Measurements from ENCODE around the gene DIRAS3.
A peak's percentile ranks its signal among the peaks of the same experiment; 100 is the strongest.
"Not testable (repeated sequence)": the region's sequence is repeated elsewhere in the genome, so short reads cannot be mapped to it uniquely, and the experiment has no call there.

DIRAS3 gene, protein sequence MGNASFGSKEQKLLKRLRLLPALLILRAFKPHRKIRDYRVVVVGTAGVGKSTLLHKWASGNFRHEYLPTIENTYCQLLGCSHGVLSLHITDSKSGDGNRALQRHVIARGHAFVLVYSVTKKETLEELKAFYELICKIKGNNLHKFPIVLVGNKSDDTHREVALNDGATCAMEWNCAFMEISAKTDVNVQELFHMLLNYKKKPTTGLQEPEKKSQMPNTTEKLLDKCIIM

DNA sequence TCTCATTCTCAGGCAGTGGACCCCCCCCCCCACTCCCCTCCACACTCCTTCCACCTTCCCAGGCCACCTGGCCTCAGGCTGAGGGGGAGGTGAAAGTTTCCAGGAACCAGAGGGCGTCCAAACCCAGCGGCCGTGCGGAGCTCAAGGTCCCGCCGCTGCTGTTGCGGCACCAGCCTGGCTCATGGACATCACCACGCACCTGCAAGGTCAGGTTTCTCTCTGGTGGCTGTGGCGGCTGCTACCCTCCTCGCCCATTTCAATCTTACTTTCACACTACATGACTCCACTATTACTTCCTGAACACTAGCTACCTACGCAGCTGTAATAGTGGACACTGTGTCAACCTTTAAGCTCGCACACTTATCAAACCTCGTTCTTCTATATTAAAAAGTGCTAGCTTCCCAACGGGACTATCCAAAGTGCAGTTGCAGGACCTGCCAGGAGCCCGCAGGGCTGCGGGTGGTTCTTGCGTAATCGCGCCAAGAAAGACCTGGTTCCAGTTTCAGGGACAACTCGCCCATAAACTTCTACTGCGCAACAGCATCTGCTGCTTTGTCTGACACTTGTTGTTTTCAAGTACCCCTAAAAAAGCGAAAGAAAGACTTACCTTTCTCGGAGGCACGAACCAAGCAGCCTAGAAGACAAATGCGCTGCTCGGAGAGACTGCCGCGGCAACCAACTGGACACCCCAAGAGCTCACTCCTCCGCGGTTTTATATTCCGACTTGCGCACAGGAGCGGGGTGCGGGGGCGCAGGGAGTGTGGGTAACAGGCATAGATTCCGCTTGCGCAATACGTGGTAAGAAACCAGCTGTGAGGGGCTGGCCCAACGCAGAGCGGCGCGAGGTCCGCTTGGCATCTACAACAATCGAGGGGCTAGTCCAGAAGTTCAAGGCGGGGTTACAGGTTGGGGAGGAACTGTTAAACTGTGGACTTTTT, at the start of gene DIRAS3:
Gene DIRAS3 (minus strand): TSS at position 687 of the 938 bp plus-strand sequence. CDS start 3,330 bp downstream, outside the sequence.
- DNase-seq (ENCODE audit: low spot score) = no peak

DNA sequence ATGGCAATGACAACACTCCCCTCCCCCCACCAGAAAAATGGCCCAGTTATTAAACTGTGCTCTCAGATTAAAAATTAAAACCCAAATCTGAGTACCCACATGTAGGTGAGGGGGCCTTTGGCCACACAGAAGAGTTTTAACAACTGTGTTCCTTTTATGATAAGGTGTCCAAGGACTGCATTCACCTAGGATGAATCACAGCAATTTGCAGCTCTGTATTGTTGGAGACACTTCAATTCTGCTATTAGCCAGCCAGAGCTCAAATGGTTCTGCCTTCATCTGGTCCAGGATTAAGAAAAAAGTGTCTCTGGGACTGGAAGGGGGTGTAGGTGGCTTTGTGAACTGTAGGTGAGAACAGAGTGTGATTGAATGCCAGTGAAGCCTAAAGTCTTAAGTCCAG, 43.3 kb upstream of the DIRAS3 start:
- DNase-seq (ENCODE audit: low spot score) = no peak

DNA sequence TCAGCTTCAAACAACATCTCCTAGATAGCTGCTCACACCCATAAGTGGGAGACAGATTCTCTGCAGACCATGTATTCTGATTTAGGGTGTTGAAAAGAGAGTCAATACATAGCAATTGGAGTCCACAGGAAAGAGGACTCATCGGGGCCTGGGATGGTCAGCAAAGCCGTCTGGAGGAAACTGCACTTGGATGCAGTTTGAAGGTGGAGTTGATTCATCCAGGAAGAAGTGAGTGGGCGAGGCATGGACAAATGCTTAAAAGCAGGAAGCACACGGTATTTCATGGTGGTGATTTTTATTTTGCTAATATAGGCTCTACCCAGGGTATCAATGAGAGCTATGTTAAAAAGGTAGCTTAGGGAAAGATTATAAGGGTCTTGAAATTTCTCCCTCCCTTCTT, 36.8 kb upstream of the DIRAS3 start:
- no peak for DNase-seq (ENCODE audit: low spot score)

DNA sequence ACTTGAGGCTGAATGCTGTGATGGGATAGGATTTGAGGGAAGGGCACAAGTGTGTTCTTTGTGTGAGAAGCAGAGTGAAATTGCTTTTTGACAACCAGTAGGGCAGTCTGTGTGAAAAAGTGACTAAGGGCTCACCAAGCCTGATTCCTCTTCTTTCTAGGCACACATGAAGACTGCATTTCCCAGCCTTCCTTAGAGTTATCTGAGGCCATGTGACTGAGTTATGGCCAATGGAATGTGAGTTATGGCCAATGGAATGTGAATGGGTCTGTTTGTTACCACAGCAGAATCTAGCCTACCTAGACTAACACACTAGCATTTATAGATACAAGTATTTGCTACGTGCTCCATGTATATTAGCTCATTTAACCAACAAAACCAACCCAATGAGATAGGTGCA, 35.3 kb upstream of the DIRAS3 start:
- no peak for DNase-seq (ENCODE audit: low spot score)

- no peak for DNase-seq (ENCODE audit: low spot score)
Measured at GRCh38 chr1:68083686-68084085, 33.3 kb upstream of the DIRAS3 start.

- DNase-seq (ENCODE audit: low spot score) = no peak
Measured at GRCh38 chr1:68081775-68082283, 31.4 kb upstream of the DIRAS3 start.

DNA sequence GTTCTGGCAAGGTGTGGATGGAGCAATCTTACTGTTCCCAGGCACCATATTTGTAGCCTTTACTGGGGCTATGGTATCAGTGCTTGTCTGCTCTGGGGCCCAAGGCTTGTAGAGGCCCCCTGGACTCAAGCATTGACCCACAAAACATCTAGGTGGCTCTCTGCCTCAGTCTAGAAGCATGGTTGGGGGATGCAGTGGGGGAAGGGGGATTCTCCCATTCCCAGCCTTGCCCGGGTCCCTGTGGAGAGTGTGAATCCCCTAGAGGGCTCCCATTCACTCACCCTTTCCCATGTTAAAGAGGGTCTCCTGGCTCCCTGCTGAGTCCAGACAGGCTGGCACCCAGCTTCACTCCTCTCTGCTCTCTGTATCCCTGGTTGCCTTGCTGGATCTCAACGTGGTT, 28.2 kb upstream of the DIRAS3 start:
- DNase-seq (ENCODE audit: low spot score) = no peak

- DNase-seq (ENCODE audit: low spot score) = no peak
Measured at GRCh38 chr1:68074472-68074871, 24.0 kb upstream of the DIRAS3 start.

DNA sequence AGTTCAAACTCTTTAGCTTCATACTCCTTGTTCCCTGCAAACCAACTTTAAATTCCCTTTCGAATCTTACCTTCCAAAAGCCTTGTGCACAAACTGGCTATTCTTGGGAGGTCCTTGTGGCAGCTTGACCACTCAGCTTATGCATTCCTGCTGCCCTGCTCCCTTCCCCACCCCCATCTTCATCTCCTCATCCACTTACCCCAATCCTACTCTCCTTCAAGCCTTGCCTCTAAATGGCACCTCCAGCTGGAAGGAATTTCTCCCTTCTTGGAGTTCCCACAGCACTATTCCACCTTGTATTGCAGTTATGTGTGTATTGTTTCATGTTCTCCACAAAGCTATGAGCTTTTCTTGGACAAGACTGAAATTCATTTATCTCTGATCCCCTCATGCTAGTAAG, 15.3 kb upstream of the DIRAS3 start:
- DNase-seq (ENCODE audit: low spot score) = no peak

DNA sequence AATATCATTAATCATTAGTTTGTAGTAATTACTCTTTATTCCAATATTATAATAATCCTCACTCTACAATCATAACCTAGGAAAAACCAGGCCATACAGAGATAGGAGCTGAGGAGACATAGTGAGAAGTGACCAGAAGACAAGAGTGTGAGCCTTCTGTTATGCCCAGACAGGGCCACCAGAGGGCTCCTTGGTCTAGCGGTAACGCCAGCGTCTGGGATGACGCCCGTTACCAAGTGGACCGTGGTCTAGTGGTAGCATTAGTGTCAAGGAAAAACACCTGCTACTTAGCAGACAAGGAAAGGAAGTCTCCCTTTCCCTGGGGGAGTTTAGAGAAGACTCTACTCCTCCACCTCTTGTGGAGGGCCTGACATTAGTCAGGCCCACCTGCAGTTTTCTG, 7.6 kb upstream of the DIRAS3 start:
- not testable (repeated sequence) for DNase-seq (ENCODE audit: low spot score)

- peak; percentile 4 for DNase-seq (ENCODE audit: low spot score)
Measured at GRCh38 chr1:68057564-68057963, 7.1 kb upstream of the DIRAS3 start.

DNA sequence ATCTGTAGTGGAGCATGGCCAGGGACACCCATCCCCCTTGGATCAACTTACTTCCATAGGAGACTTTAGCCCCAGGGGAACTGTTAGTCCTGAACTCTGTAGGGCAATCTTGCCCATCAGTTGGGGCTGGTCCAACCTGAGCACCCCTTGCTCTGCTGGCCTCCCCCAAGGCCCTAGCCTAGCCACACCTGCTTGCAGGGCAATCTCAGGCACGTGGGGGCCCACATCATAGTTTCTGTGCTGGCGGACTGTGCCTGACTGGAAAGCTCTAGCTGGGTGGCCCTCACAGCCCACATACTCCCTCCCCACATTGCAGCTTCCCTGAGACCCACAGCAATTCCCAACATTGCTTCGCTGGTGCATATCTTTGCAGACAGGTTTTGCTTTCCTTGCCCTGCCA, 6.6 kb upstream of the DIRAS3 start:
- DNase-seq (ENCODE audit: low spot score) = no peak

- no peak for DNase-seq (ENCODE audit: low spot score)
Measured at GRCh38 chr1:68051475-68051874, 1.0 kb upstream of the DIRAS3 start.

DNA sequence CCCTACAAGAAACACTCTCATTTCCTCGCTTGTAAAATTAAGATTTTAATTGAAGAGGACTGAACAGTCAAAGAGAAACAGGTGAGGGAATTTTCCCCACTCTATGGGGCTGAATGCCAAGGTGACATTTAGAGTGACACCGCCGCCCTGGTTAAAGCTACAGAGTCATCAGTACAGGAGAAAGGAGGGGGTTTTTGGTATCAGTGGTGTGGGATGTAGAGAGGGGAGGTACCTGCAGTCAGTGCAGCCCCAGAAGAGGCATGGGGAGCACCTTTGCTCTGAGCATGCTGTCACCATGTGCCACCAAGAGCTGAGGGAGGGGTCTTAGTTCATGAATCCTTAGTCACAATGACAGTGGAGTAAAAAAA, 2.8 kb downstream of the DIRAS3 start:
- no peak for DNase-seq (ENCODE audit: low spot score)

DNA sequence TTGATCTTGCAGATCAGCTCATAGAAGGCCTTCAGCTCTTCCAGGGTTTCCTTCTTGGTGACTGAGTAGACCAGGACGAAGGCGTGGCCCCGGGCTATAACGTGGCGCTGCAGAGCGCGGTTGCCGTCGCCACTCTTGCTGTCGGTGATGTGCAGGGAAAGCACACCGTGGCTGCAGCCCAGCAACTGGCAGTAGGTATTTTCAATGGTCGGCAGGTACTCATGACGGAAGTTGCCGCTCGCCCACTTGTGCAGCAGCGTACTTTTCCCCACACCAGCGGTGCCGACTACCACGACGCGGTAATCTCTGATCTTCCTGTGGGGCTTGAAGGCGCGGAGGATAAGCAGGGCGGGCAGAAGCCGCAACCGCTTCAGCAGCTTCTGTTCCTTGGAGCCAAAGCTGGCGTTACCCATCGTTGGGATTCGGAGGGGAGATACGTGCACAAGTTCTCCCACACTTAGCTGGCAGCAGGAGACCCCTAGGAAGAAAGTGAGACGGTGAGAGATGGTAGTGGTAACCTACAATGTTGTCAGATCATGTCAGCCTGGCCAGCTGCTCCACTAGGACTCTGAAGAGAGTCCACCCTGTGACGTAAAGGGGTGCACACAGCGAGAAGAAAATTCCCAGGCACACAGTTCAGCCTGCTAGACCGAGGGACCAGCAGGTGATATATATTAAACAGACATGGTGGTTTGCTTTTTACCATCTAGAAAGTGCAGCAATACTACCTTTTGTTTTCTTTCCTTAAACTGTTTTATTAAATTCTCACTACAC, 3.4 kb downstream of the DIRAS3 start:
- DNase-seq (ENCODE audit: low spot score) = no peak

DNA sequence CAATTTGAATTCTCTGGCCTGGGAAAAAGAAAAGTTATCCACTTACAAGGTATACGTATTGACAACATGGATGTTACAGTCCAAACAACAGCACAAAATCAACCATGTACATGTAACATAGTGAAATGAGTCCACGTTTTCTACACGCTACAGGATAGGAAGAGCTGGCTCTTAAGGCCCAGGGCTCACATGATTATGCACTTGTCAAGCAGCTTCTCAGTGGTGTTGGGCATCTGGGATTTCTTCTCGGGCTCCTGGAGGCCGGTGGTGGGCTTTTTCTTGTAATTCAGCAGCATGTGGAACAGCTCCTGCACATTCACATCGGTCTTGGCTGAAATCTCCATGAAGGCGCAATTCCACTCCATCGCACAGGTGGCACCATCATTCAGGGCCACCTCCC, 4.0 kb downstream of the DIRAS3 start:
- no peak for DNase-seq (ENCODE audit: low spot score)

- DNase-seq (ENCODE audit: low spot score) = no peak
Measured at GRCh38 chr1:68045511-68046180, 4.8 kb downstream of the DIRAS3 start.

GRCh38 chr1:68043443-68044090, 6.9 kb downstream of the DIRAS3 start:
- no peak for DNase-seq (ENCODE audit: low spot score)

DNA sequence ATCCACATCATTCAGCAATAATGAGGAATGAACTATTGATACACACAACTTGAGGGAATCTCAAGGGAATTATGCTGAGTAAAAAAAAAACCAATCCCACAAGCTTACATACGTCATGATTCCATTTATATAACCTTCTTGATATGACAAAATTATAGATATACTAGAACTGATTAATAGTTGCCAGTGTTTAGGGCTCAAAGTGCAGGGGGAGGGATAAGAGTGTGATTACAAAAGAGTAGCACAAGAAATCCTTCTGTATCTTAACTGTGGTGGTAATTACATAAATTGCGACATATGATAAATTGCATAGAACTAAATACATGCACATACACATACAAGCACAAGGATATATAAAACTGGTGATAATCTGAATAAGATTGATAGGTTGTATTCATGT, 13.5 kb downstream of the DIRAS3 start:
- DNase-seq (ENCODE audit: low spot score) = no peak

- no peak for DNase-seq (ENCODE audit: low spot score)
Measured at GRCh38 chr1:68029444-68029843, 21.0 kb downstream of the DIRAS3 start.

GRCh38 chr1:68028566-68028965, 21.9 kb downstream of the DIRAS3 start:
- no peak for DNase-seq (ENCODE audit: low spot score)
